ENCODE data around the gene TAOK2.
"Not testable (repeated sequence)": the region's sequence is repeated elsewhere in the genome, so short reads cannot be mapped to it uniquely, and the experiment has no call there.

Gene TAOK2

DNA sequence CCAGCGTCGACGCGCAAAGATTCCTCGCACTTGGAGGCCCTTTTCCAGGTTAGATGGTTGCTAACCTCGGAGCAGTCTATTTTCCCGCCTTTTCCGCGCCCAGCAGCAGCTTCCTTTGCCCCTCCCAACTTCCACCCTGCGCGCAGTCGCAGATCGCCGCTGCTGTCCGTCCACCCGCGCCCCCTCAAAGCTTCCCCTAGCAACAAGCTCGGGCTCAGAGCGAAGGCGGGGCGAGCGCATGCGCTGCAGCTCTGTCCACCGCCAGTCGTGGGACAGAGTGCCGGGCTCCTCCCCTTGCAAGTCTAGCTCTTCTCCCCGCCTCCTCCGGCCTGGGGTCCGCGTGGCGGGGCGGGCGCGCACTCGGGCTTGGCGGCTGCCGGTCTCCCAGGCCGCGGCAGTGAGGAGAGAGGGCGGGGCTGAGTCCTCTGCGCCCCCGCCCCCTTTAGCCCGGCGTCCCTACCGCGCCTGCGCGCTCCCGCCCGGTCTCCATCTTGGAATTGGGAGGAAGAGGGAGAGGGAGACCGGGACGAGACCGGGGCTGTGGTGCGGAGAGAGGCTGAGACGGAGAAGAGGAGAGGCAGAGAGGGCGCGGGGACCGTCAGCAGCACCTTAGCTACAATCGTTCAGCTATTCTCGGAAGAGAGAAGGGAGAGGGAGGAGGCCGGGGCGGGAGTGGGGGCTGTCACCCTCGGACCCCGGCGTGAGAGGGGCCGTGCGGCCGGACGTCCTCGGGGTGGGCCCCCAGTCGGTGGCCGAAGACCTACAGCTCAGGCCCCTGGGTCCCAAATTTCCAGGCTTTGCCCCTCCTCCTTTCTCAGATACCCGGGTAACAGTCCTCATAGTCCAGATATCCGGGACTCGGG lies at the start of gene TAOK2:
TSS of gene TAOK2 (plus strand) at position 485 of the 863 bp plus-strand sequence. CDS start 3,905 bp downstream, outside the sequence.
- DNase-seq = peak; percentile 96

- DNase-seq = no peak
Observed at GRCh38 chr16:29925105-29925756, 48.4 kb upstream of the TAOK2 start.

DNA sequence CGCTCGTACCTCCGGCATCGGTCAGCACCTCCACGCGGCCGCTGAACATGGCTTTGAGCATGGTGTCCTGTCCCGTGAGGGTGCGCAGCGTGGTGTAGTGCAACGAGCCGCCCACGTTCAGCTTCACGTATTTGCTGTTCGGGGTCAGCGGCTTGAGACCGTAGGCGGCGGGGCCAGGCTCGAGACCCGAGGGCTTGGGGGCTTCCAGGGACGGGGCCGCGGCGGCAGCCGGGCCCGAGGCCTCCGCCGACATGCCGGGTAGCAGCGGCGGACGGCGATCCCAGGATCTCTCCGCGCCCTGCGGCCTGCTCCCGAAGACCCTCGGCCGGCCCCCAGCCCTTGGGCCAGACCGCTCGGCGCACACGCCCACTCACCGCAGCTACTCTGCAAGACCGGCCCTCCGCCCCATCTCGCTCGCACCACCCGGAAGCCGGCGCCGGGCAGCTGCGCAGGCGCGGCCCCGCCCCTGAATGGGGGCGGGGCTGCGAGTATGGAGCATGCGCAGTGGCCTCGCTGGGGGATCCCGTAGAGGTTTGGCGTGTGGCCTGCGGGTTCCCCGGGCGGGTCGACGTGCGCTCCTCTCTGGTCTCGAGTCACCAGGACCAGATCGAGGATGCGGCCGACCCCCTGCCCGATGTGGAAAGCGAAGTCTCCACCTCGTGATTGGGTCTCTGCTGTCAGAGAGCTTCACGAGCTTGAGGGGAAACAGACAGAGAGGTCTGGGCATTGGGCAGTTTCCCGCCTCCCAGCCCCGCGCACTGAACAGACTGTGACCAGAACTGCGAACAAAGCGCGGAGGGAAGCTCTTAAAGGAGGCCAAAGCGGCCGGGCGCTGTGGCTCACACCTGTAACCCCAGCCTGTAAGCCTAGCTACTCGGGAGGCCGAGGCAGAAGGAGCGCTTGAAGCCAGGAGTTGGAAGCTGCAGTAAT lies 47.6 kb upstream of the TAOK2 start, which contains the start of gene KCTD13:
TSS of gene KCTD13 (minus strand) at position 446 of the 930 bp plus-strand sequence. CDS start at position 253, 193 bp downstream.
- peak; percentile 69 for DNase-seq

- DNase-seq = peak; percentile 45
Observed at GRCh38 chr16:29926711-29927052, 47.0 kb upstream of the TAOK2 start.

GRCh38 chr16:29927070-29927905 lies 46.4 kb upstream of the TAOK2 start:
- no peak for DNase-seq

DNA sequence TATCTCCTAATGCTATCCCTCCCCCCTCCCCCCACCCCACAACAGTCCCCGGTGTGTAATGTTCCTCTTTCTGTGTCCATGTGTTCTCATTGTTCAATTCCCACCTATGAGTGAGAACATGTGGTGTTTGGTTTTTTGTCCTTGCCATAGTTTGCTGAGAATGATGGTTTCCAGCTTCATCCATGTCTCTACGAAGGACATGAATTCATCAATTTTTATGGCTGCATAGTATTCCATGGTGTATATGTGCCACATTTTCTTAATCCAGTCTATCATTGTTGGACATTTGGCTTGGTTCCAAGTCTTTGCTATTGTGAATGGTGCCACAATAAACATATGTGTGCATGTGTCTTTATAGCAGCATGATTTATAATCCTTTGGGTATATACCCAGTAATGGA lies 41.9 kb upstream of the TAOK2 start:
- not testable (repeated sequence) for DNase-seq

DNA sequence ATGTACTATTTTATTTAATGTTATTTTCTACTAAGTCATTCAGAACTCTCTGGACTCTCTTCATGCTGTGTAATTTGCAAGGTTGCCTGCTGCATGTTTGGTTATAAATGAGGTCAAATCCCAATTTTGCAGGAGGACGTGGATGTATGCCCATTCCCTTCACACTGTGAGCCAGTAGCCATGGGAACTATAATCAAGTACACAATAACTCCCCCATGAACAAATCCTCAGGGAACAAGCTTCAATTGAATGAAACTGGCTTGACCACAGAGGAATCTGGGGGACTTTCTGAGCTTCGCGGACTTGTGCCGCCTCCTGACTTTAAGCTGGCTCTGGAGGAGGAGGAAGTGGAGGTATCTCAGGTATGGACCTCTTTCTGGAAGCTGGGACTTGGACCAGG lies 33.0 kb upstream of the TAOK2 start:
- DNase-seq = no peak

DNA sequence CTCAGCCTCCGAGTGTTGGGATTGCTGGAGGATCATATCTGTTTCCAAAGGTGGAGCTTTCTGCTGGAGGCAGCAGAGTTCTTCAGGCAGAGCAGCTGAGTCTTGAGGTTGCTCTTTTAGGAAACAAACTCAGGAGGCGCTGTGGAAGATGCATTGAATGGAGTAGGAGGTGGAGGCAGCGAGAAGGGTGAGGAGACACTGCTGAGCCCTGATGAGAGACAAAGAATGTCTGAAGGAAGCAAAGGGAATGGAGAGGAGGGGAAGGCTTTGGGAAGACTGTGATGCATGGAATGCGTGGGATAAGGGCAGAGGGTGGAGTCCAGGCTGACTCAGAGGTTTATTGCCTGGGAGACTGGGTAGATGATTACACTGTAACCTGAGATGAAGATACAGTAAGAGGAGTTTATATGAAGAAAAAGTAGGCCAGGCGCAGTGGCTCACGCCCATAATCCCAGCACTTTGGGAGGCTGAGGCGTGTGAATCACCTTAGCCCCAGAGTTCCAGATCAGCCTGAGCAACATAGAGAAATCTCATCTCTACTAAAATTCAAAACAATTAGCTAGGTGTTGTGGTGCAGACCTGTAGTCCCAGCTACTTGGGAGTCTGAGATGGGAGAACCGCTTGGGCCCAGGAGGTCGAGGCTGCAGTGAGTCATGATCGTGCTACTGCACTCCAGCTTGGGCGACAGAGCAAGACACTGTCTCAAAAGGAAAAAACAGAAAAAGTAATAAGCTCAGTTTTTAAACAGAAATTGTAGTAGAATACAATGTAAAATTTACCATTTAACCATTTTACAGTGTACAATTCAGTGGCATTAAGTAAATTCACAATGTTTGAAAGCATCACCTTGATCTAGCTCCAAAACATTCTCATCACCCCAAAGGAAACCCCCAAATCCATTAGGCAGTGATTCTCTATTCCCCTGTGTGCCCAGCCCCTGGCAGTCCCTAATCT lies 29.5 kb upstream of the TAOK2 start:
- DNase-seq = peak; percentile 22

- no peak for DNase-seq
Observed at GRCh38 chr16:29947897-29948296, 25.8 kb upstream of the TAOK2 start.

GRCh38 chr16:29950806-29951461 lies 22.7 kb upstream of the TAOK2 start:
- DNase-seq = no peak

- DNase-seq = no peak
Observed at GRCh38 chr16:29951625-29952365, 21.9 kb upstream of the TAOK2 start.

GRCh38 chr16:29958756-29959155 lies 14.9 kb upstream of the TAOK2 start:
- no peak for DNase-seq

GRCh38 chr16:29959293-29959692 lies 14.4 kb upstream of the TAOK2 start:
- DNase-seq = no peak

DNA sequence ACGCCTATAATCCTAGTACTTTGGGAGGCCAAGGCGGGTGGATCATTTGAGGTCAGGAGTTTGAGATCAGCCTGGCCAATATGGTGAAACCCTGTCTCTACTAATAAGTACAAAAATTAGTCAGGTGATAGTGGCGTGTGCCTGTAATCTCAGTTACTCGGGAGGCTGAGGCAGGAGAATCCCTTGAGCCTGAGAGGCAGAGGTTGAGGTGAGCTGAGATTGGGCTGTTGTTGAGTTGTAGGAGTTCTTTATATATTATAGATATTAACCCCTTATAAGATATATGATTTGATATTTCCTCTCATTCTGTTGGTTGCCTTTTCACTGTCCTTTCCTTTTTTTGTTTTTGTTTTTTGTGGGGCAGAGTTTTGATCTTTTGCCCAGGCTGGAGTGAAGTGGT lies 13.8 kb upstream of the TAOK2 start:
- DNase-seq = not testable (repeated sequence)

- no peak for DNase-seq
Observed at GRCh38 chr16:29961127-29961478, 12.6 kb upstream of the TAOK2 start.

- peak; percentile 71 for DNase-seq
Observed at GRCh38 chr16:29961479-29962343, 12.0 kb upstream of the TAOK2 start, which contains the start of gene TMEM219. Gene TMEM219 (plus strand): TSS chr16:29962079. CDS start chr16:29963144, 1,065 bp downstream.

DNA sequence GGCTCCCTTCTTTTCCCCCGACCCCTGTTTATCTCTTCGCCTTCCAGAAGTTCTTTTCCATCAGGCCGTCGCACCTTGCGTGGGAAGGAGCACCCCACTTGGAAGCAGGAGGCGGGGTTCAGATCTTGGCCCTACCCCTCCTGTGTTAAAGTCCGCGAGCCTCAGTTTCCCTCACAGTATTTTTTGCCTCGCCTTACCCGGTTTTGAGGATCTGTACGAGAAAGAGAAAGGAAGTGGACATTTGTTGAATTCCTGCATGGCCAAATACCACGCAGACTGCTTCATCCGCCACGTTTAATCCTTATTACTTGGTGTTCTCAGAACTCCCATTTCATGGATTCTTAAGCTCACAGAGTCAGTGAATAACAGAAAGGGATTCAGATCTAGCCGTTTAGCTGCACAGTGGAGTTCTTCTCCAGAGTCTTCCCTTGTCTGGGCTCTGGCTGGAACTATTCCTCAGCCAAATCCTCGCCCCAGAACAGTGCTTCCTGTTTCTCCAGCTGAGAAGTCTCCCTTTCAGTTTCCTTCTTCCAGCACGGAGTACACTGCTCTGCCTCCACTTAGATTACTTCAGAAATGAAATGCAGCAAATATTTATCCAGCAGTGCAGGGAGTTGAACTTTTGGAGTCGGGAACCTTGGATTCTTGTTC lies 11.2 kb upstream of the TAOK2 start:
- no peak for DNase-seq
